Limb (tissue), 2 donors: ENCODE measurements around the gene NSUN6.
"Not testable (repeated sequence)": the region's sequence is repeated elsewhere in the genome, so short reads cannot be mapped to it uniquely, and the experiment has no call there.

Experiments used
- DNase-seq, 2 donors: peaks; one replicate each; pipeline ENCODE4 v3.0.0-alpha.2; 2016; ENCODE audit errors: extremely low spot score in 2 of 2

The NSUN6 gene

DNA sequence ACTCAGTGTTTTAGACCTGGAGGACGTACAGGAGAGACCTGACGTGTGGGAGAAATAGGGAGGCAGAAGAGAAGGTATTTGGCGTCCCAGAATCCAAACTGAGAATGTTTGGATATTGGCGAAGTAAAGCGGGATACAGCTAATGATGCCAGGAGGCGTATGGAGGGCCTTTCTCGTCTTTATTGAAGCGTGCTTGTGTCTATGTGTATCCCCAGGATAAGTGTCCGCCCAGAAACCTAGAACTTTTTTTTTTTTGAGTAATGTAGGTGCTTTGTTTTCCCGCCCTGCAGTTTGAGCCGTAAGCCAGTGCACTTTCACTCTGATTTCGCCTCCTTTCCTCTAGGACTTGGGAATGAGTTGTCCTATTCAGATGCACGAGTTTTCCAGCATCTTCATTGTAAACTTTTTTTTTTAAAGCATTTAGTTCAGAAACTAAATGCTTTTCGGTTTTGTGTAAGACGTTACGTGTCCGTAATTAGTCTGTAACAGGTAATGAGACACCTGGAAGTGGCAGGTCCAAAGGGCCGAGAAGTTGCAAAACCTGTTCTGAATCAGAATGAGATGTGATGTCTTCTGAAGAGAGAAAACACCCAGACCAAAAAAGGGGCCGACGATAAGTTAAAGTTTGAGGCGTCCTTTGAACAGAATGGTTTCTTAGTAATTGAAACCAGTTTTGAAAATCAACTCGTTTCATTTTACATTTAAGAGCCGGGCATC, 8.6 kb upstream of the NSUN6 start:
- DNase-seq: peak in 1 of 2 donors; percentile 18

DNA sequence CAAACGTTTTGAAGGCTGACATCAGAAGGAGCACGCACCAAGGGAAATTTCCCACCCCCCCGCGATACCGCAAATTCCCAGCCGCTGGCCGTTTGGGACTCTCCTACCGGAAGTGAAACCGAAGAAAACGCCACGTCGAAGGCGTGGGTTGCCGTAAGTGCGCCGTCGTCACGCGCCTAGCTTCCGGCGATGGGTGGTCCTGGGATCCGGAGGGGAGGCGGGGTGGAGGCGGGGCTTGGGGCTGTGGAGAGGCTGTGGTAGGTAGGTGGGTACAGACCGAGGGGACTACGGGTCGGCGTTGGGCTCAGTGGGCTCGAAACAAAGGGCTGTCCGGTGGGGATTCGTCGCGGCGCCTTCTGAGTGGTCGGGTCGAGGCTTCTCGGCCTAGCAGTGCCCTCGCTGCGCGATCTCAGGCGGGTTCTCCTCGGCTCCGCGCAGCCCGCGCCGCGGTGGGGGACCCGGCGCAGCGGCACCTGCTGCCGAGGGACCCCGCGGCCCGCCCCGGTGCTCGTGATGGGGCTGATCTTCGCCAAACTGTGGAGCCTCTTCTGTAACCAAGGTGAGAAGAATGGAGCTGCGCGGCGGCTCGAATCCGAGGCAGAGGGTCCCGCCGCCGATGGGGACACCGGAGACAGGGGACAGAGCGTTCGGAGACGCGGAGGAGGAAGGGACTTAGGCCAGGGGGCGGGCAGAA, 7.9 kb upstream of the NSUN6 start, which contains the start of gene ARL5B:
Gene ARL5B, plus strand, starts transcription at position 307 of the 694 bp plus-strand sequence. Its CDS starts 207 bp downstream, at position 514.
- DNase-seq: peak; percentile 94 to 99

- DNase-seq: peak in 1 of 2 donors; percentile 27
Measured at GRCh38 chr10:18658271-18659124, 7.1 kb upstream of the NSUN6 start.

GRCh38 chr10:18656724-18657123, 5.3 kb upstream of the NSUN6 start:
- DNase-seq: no peak

- no peak for DNase-seq
Measured at GRCh38 chr10:18653112-18653511, 1.7 kb upstream of the NSUN6 start.

GRCh38 chr10:18650404-18650997, 886 bp downstream of the NSUN6 start:
- DNase-seq: no peak

- no peak for DNase-seq
Measured at GRCh38 chr10:18649364-18649959, 1.9 kb downstream of the NSUN6 start.

DNA sequence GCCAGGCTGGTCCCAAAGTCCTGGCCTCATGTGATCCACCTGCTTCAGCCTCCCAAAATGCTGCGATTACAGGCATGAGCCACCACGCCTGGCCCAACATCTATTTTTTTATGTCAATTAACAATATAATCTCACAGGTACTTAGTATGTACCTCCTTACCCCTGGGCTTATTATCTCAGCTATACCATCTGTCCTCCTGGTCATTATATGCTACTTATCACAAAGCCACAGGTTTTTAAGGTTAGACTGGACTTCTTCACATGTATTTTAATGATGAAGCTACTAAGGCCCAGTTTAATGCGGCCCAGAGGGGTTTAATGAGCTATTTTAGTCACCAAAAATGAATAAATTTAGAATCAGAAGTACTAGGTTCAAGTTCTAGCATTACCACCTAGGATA, 3.4 kb downstream of the NSUN6 start:
- DNase-seq: no peak

GRCh38 chr10:18647151-18647550, 4.2 kb downstream of the NSUN6 start:
- no peak for DNase-seq

DNA sequence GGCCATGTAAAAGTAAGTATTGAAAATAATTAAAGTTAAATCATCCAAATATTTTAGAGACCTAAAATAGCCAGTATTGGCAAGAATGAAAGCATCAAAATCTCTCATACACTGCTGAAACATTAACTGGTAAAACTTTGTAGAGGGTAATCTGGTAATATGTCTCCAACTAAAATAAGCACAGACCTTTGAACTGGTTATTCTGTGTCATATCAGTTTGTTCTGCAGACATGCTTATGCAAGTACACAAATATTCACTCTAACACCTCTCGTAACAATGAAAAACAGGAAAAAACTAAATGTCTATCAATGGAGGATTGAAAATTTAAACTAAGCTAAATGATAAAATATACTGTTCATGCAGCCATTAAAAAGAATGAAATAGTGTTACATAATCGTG, 11.7 kb downstream of the NSUN6 start:
- not testable (repeated sequence) for DNase-seq

DNA sequence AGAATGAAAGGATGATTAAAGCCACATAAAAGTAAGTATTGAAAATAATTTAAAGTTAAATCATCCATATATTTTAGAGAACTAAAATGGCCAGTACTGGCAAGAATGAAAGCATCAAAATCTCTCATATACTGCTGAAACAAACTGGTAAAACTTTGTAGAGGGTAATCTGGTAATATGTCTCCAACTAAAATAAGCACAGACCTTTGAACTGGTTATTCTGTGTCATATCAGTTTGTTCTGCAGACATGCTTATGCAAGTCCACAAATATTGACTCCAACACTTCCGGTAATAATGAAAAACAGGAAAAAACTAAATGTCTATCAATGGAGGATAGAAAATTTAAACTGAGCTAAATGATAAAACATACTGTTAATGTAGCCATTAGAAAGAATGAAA, 14.0 kb downstream of the NSUN6 start:
- DNase-seq: not testable (repeated sequence)

DNA sequence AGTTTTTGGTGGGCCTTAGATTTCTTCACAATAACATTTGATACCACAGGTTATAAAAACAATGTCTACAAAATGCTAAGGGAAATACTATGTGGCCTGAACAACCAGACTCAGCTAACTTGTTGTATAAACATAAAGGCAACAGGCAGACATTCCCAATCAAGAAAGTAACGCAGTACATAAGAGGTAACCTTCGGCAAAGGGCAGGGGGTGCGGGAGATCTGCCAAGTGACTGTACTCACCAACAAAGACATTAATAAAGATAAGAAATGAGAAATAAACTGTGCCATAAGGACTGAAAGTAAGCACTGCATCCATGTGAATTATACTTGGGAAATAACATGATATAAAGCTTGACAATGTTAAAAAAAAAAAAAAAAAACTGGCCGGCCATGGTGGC, 15.4 kb downstream of the NSUN6 start:
- no peak for DNase-seq

DNA sequence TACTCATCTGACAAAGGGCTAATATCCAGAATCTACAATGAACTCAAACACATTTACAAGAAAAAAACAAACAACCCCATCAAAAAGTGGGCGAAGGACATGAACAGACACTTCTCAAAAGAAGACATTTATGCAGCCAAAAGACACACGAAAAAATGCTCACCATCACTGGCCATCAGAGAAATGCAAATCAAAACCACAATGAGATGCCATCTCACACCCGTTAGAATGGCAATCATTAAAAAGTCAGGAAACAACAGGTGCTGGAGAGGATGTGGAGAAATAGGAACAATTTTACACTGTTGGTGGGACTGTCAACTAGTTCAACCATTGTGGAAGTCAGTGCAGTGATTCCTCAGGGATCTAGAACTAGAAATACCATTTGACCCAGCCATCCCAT, 18.9 kb downstream of the NSUN6 start:
- DNase-seq: not testable (repeated sequence)

GRCh38 chr10:18627452-18628018, 23.9 kb downstream of the NSUN6 start:
- peak; percentile 47 to 78 for DNase-seq

- no peak for DNase-seq
Measured at GRCh38 chr10:18625886-18626285, 25.5 kb downstream of the NSUN6 start.

- DNase-seq: not testable (repeated sequence)
Measured at GRCh38 chr10:18623671-18624070, 27.7 kb downstream of the NSUN6 start.

GRCh38 chr10:18620856-18621255, 30.5 kb downstream of the NSUN6 start:
- DNase-seq: no peak

DNA sequence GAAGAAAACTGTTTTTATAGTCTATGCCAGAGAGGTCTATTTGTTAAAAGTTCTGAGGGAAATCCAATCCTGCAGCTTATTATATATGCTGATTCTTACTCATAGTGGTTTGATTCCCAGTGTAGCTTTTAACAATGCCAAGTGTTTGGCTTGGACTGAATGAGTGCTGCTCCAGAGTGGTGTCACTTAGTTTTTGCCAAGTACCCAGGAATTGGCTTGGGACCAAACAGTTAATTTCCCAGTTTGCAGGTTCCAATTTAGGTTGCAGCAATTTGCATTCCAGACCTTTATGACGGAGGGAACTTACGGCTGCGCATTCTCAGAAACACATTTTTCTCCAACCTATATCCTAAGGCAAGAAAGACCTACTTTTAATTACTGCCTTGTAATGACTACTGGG, 32.4 kb downstream of the NSUN6 start:
- DNase-seq: peak in 1 of 2 donors; percentile 11

GRCh38 chr10:18616337-18616736, 35.0 kb downstream of the NSUN6 start:
- DNase-seq: no peak

DNA sequence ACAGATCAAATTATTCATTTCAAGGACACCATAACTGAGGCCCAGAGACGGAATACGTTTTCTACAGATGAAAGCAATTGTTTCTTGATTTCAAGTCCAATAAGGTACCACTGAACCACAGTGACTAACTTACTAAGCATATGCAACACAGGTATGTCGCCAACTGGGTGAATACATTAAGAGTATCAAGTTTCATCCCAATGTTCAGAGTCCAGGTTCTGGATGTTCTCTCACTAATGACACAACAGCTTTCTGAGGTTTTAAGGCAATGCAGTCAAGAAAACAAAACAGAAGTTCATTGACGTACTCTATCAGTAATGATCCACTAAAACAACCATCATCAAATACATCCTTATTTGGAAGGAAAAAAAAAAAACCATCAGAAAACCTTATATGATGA, 35.8 kb downstream of the NSUN6 start:
- DNase-seq: no peak

- DNase-seq: no peak
Measured at GRCh38 chr10:18611168-18611567, 40.2 kb downstream of the NSUN6 start.
